ENCODE measurements around the gene KCNQ5. TPM values are rescaled to one million over a fixed set of nuclear protein-coding genes. Genes with fewer than 3 reads are reported as not detected.

Gene KCNQ5
- total RNA-seq, 1 experiment from 2014 or later: 0.07 TPM

- Histone ChIP-seq H2BK15ac (ENCODE audit: low read depth, low read length) (no peak overlapping the region), H3K9ac (ENCODE audit: extremely low read depth, insufficient read length, low read length) (no peak overlapping the region), H2BK120ac (ENCODE audit: low read depth, low read length, poor library complexity, severe bottlenecking) (no peak overlapping the region), H2BK12ac (ENCODE audit: insufficient read length, low read depth, low read length) (no peak overlapping the region), H3K27ac (ENCODE audit: insufficient read length, low read depth, low read length) (no peak overlapping the region), H3K4ac (ENCODE audit: low read depth, low read length) (no peak overlapping the region), H3K4me1 (ENCODE audit: insufficient read depth, low read length) (no peaks in the 10 kb centered on the region), H3K18ac (ENCODE audit: insufficient read length, low read depth, low read length) (no peak overlapping the region), H4K5ac (ENCODE audit: insufficient read length, low read depth, low read length) (no peak overlapping the region), H3K79me1 (ENCODE audit: insufficient read depth, low read depth, low read length, poor library complexity, severe bottlenecking) (no peaks in the 10 kb centered on the region), H4K91ac (ENCODE audit: insufficient read length, low read depth, low read length) (no peak overlapping the region), H3K79me2 (ENCODE audit: insufficient read depth, low read length) (no peaks in the 10 kb centered on the region), H2AFZ (ENCODE audit: low read length) (no peak overlapping the region), H4K8ac (replicated peaks; ENCODE audit: insufficient read length, low read depth, low read length) (no peak overlapping the region), H3K23me2 (ENCODE audit: insufficient read length, low read depth, low read length, poor library complexity, severe bottlenecking) (no peaks in the 10 kb centered on the region), H3K23ac (ENCODE audit: insufficient read length, low read depth, low read length) (no peak overlapping the region), H3K56ac (ENCODE audit: insufficient read length, low read depth, low read length) (no peak overlapping the region), H2BK20ac (ENCODE audit: low read depth, low read length, poor library complexity, severe bottlenecking) (no peak overlapping the region), H2BK5ac (ENCODE audit: insufficient read length, low read length) (no peak overlapping the region), H3K27me3 (ENCODE audit: insufficient read depth, low read length) (no peaks in the 10 kb centered on the region), H3K4me2 (ENCODE audit: insufficient read depth, insufficient read length, low read length) (no peak overlapping the region), H2AK5ac (ENCODE audit: insufficient read length, low read length) (no peak overlapping the region), H3T11ph (ENCODE audit: low read length) (no peak overlapping the region), H3K9me3 (ENCODE audit: control insufficient read depth, low read depth, low read length) (no peaks in the 10 kb centered on the region), H3K14ac (ENCODE audit: insufficient read depth, low read length) (no peak overlapping the region), H4K20me1 (ENCODE audit: control insufficient read depth, insufficient read depth, insufficient read length) (no peaks in the 10 kb centered on the region)
- no peaks in the 10 kb centered on the region for H3K4me1 Mint-ChIP-seq
- no peak overlapping the region for H3K27ac Mint-ChIP-seq
- no peaks in the 10 kb centered on the region for H3K27me3 Mint-ChIP-seq (ENCODE audit: low read depth)
- TF ChIP-seq CTCF (conservative IDR thresholded peaks at IDR 0.05): peak; percentile 22; the same call in 1 of the 3 replicates
- peak; percentile 39 for DNase-seq
- H3K4me3 Mint-ChIP-seq: no peak overlapping the region
- no CpG with 5 or more reads among the region's 3 CpGs for WGBS (ENCODE audit: extremely low coverage, insufficient read length, low lambda C conversion rate)
- peaks cover 0 to 2% of the 10 kb centered on the region in 2 experiments; a peak in 1 of 5 replicates for H3K9me3 Mint-ChIP-seq
- H3K36me3 Mint-ChIP-seq (ENCODE audit: insufficient read depth in 1 of 3, low read depth in 3 of 3): no peaks in the 10 kb centered on the region
These were observed 47.5 kb downstream of the KCNQ5 start for GRCh38 chr6:72669324-72669723.

All from H9 (cell line).